Colonic mucosa (tissue), 4 donors: ENCODE measurements around the gene SLCO4A1. TPM values are rescaled to one million over a fixed set of nuclear protein-coding genes. Genes with fewer than 3 reads are reported as not detected.

Source experiments
- DNase-seq: peaks from one replicate; pipeline ENCODE4 v3.0.0-alpha.2; 2020
- H3K27ac ChIP-seq: fragments of 200-600 bp; one replicate; pipeline ENCODE4 v1.8.0; 2021
- H3K27me3 ChIP-seq: fragments of 200-600 bp; one replicate; pipeline ENCODE4 v1.8.0; 2021
- H3K36me3 ChIP-seq: fragments of 200-600 bp; one replicate; pipeline ENCODE4 v1.8.0; 2021
- H3K4me1 ChIP-seq: fragments of 200-600 bp; one replicate; pipeline ENCODE4 v1.8.0; 2021; ENCODE audit warnings: mild to moderate bottlenecking
- H3K4me3 ChIP-seq: fragments of 200-600 bp; one replicate; pipeline ENCODE4 v1.8.0; 2021
- H3K9ac ChIP-seq, 2 donors: one replicate each; pipeline ENCODE4 v1.7.0; 2013; ENCODE audit warnings: control low read depth in 2 of 2, low read depth in 2 of 2, low read length in 2 of 2
- H3K9me3 ChIP-seq: fragments of 200-600 bp; one replicate; pipeline ENCODE4 v1.8.0; 2021
- CTCF ChIP-seq: fragments of 200-600 bp; IDR thresholded peaks from one replicate; pipeline ENCODE4 v1.8.0; 2022; ENCODE audit warnings: antibody characterized with exemption, mild to moderate bottlenecking
- intact Hi-C: fragments of 100-400 bp; cut with DNase I; formaldehyde crosslinking; loops from one replicate; pipeline ENCODE4 v1.14.1; 2022
- total RNA-seq, 2 donors: library from RNA; stranded (reverse); fragmentation: NEBNext Ultra II Directional in 1 of 2; extraction: Animal tissue kit (Norgen Biotek cat#: 25700) in 1 of 2; gene quantifications; one replicate each; pipeline ENCODE4 v1.2.1, GENCODE V29; 2021
- donor health status: healthy.
- donor health status: DM: no; HTN: no; CAD: no.
- donor health status: DM: no; HTN: no; CAD: no.

SLCO4A1 gene
- total RNA-seq, 2 donors from 2014 or later, result 39.7 to 42.9 TPM

GRCh38 chr20:62641321-62642050, 817 bp upstream of the SLCO4A1 start:
- Histone ChIP-seq H3K9ac (peak overlapping the region; percentile 16 to 72), H3K27me3 (no peaks in the 10 kb centered on the region), H3K4me1 (peaks cover 30% of the 10 kb centered on the region), H3K4me3 (peak overlapping the region; percentile 68), H3K27ac (peak overlapping the region; percentile 84), H3K36me3 (no peaks in the 10 kb centered on the region), H3K9me3 (no peaks in the 10 kb centered on the region)
- intact Hi-C loops, result no loop called here
- no peak for DNase-seq
- no peak for TF ChIP-seq CTCF

- H3K27ac ChIP-seq, result peak overlapping the region; percentile 84
- H3K4me1 ChIP-seq, result peaks cover 44% of the 10 kb centered on the region
- DNase-seq, result peak; percentile 63
- H3K9me3 ChIP-seq, result no peaks in the 10 kb centered on the region
- intact Hi-C loops, result no loop called here
- no peaks in the 10 kb centered on the region for H3K27me3 ChIP-seq
- H3K4me3 ChIP-seq, result peak overlapping the region; percentile 68
- H3K36me3 ChIP-seq, result no peaks in the 10 kb centered on the region
- H3K9ac ChIP-seq, result peak overlapping the region; percentile 57 to 72
- no peak for TF ChIP-seq CTCF
Measured at GRCh38 chr20:62642666-62643520, 590 bp downstream of the SLCO4A1 start.

GRCh38 chr20:62643521-62644043, 1.3 kb downstream of the SLCO4A1 start:
- Histone ChIP-seq H3K27me3 (no peaks in the 10 kb centered on the region), H3K9ac (peak overlapping the region; percentile 57 to 72), H3K9me3 (no peaks in the 10 kb centered on the region), H3K36me3 (no peaks in the 10 kb centered on the region), H3K4me1 (peaks cover 45% of the 10 kb centered on the region), H3K4me3 (peak overlapping the region; percentile 68), H3K27ac (peak overlapping the region; percentile 84)
- intact Hi-C loops, result no loop called here
- TF ChIP-seq CTCF, result no peak
- no peak for DNase-seq

- Histone ChIP-seq H3K36me3 (no peaks in the 10 kb centered on the region), H3K27ac (peak overlapping the region; percentile 84), H3K9me3 (no peaks in the 10 kb centered on the region), H3K4me3 (peak overlapping the region; percentile 68), H3K4me1 (peaks cover 45% of the 10 kb centered on the region), H3K9ac (peak overlapping the region; percentile 47 to 57), H3K27me3 (no peaks in the 10 kb centered on the region)
- TF ChIP-seq CTCF, result no peak
- peak; percentile 88 for DNase-seq
- intact Hi-C loops, result no loop called here
Measured at GRCh38 chr20:62644044-62644795, 1.9 kb downstream of the SLCO4A1 start.
